GM23338 (cell line): Measurements from ENCODE around the gene CDH23. TPM values are rescaled to one million over a fixed set of nuclear protein-coding genes. Genes with fewer than 3 reads are reported as not detected.
"Not testable (repeated sequence)": the region's sequence is repeated elsewhere in the genome, so short reads cannot be mapped to it uniquely, and the experiment has no call there.

ENCODE experiments used
- ATAC-seq: fragments of 200-7000 bp; cut with Tn5 transposase; 3 replicates; pipeline ENCODE4 v1.9.1; 2020
- DNase-seq: peaks from one replicate; pipeline ENCODE4 v3.0.0-alpha.2; 2015; ENCODE audit warnings: low spot score
- H2AFZ ChIP-seq: fragments of 200-600 bp; sonication (generic); 2 replicates; pipeline ENCODE4 v1.8.0; 2016; ENCODE audit warnings: antibody characterized with exemption, mild to moderate bottlenecking, moderate library complexity
- H3F3A ChIP-seq: fragments of 200-600 bp; sonication (generic); replicated peaks from 2 replicates; pipeline ENCODE4 v1.8.0; 2017; ENCODE audit warnings: antibody characterized with exemption, mixed run types, low read depth
- H3K27ac ChIP-seq: fragments of 200-600 bp; sonication (generic); 2 replicates; pipeline ENCODE4 v1.6.1; 2016; ENCODE audit warnings: low read depth
- H3K27me3 ChIP-seq: fragments of 200-600 bp; sonication (generic); 2 replicates; pipeline ENCODE4 v1.8.0; 2016; ENCODE audit warnings: mild to moderate bottlenecking, mixed run types, moderate library complexity; ENCODE audit not compliant: insufficient read depth
- H3K36me3 ChIP-seq: fragments of 200-600 bp; sonication (generic); 2 replicates; pipeline ENCODE4 v1.8.0; 2016; ENCODE audit warnings: mild to moderate bottlenecking; ENCODE audit not compliant: insufficient read depth
- H3K4me1 ChIP-seq: fragments of 200-600 bp; sonication (generic); 2 replicates; pipeline ENCODE4 v1.8.0; 2016; ENCODE audit warnings: mild to moderate bottlenecking, moderate library complexity; ENCODE audit not compliant: insufficient read depth
- H3K4me2 ChIP-seq: fragments of 200-600 bp; sonication (generic); 2 replicates; pipeline ENCODE4 v1.7.1; 2017; ENCODE audit warnings: mixed run types
- H3K4me3 ChIP-seq: fragments of 200-600 bp; sonication (generic); 2 replicates; pipeline ENCODE4 v1.6.1; 2016; ENCODE audit warnings: mixed run types
- H3K79me2 ChIP-seq: fragments of 200-600 bp; sonication (generic); replicated peaks from 2 replicates; pipeline ENCODE4 v1.8.0; 2017; ENCODE audit warnings: mild to moderate bottlenecking; ENCODE audit not compliant: insufficient read depth
- H3K9me2 ChIP-seq: fragments of 200-600 bp; sonication (generic); 2 replicates; pipeline ENCODE4 v1.8.0; 2017; ENCODE audit not compliant: insufficient read depth
- H4K20me1 ChIP-seq: fragments of 200-600 bp; sonication (generic); replicated peaks from 2 replicates; pipeline ENCODE4 v1.8.0; 2017; ENCODE audit warnings: mild to moderate bottlenecking; ENCODE audit not compliant: insufficient read depth
- H3K27ac Mint-ChIP-seq: 2 replicates; pipeline ENCODE4 v1.8.0; 2020; ENCODE audit warnings: inconsistent platforms, mild to moderate bottlenecking, moderate library complexity, mixed read lengths
- H3K27me3 Mint-ChIP-seq: 3 replicates; pipeline ENCODE4 v1.8.0; 2022; ENCODE audit warnings: low read depth, mild to moderate bottlenecking, moderate library complexity, mixed read lengths, inconsistent platforms; ENCODE audit not compliant: insufficient read depth, poor library complexity
- H3K36me3 Mint-ChIP-seq: 3 replicates; pipeline ENCODE4 v1.8.0; 2021; ENCODE audit warnings: low read depth, mild to moderate bottlenecking, inconsistent platforms, moderate library complexity, mixed read lengths
- H3K4me1 Mint-ChIP-seq: 3 replicates; pipeline ENCODE4 v1.8.0; 2020; ENCODE audit warnings: mild to moderate bottlenecking, inconsistent platforms, mixed read lengths
- H3K4me3 Mint-ChIP-seq: 3 replicates; pipeline ENCODE4 v1.8.0; 2021; ENCODE audit warnings: moderate library complexity, mild to moderate bottlenecking, inconsistent platforms, mixed read lengths
- H3K9me3 Mint-ChIP-seq: 3 replicates; pipeline ENCODE4 v1.8.0; 2020; ENCODE audit warnings: moderate library complexity, mild to moderate bottlenecking, inconsistent platforms, mixed read lengths
- CREB1 ChIP-seq: fragments of 250-450 bp; sonication (Bioruptor Pico); IDR thresholded peaks from 2 replicates; pipeline ENCODE4 v1.5.0; 2020; ENCODE audit warnings: low read depth, mild to moderate bottlenecking, moderate library complexity
- EZH2 ChIP-seq: fragments of 200-600 bp; sonication (generic); IDR thresholded peaks from one replicate; pipeline ENCODE4 v1.8.0; 2017; ENCODE audit warnings: antibody characterized with exemption, mild to moderate bottlenecking, low read depth; ENCODE audit not compliant: unreplicated experiment
- JUNB ChIP-seq: IDR thresholded peaks from one replicate; pipeline ENCODE4 v1.6.1; 2016; ENCODE audit warnings: antibody characterized with exemption; ENCODE audit not compliant: unreplicated experiment
- NANOG ChIP-seq: IDR thresholded peaks from 2 replicates; pipeline ENCODE4 v1.6.1; 2016; ENCODE audit warnings: antibody characterized with exemption, borderline replicate concordance
- polyA plus RNA-seq: library from polyadenylated mRNA; unstranded; fragments of >200 nt; fragmentation: Nextera tagmentation; extraction: Ambion mirVana; gene quantifications from 2 replicates; pipeline ENCODE4 v1.2.1, GENCODE V29; 2016
- total RNA-seq: library from RNA; depleted of rRNA; stranded (reverse); fragments of >200 nt; shearing (Covaris generic); gene quantifications from 2 replicates; pipeline ENCODE4 v1.2.3, GENCODE V29; 2014
- TF ChIP-seq, protein P1 (sequence below): IDR thresholded peaks from one replicate; pipeline ENCODE4 v1.6.1; 2018; ENCODE audit warnings: antibody characterized with exemption; ENCODE audit not compliant: unreplicated experiment
- TF ChIP-seq, protein P2 (sequence below): fragments of 250-450 bp; sonication (Bioruptor Pico); IDR thresholded peaks from 2 replicates; pipeline ENCODE4 v1.5.0; 2020; ENCODE audit warnings: mild to moderate bottlenecking, moderate library complexity

CDH23 gene
- total and polyA plus RNA-seq, 2 experiments from 2014 or later, result 0.95 to 4.3 TPM

DNA sequence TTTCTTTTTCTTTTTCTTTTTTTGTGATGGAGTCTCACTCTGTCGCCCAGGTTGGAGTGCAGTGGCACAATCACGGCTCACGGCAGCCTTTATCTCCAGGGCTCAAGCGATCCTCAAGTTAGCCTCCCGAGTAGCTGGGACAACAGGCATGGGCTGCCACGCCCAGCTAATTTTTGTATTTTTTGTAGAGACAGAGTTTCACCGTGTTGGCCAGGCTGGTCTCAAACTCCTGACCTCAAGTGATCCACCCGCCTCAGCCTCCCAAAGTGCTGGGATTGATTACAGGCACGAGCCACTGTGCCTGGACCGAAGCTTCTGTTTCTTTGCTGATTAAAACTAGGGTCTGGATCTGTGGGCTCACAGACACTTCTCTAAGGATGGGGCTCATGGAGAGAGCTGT, 37.8 kb upstream of the CDH23 start:
- not testable (repeated sequence) for H3K79me2 ChIP-seq, H3K9me2 ChIP-seq, H3K4me3 ChIP-seq, H3K4me1 Mint-ChIP-seq, H3K4me3 Mint-ChIP-seq, H4K20me1 ChIP-seq, H3K27me3 ChIP-seq, H3K9me3 Mint-ChIP-seq, H3K27ac Mint-ChIP-seq, H3F3A ChIP-seq, H2AFZ ChIP-seq, H3K27ac ChIP-seq, DNase-seq, H3K4me1 ChIP-seq, H3K4me2 ChIP-seq, H3K36me3 ChIP-seq, ATAC-seq, H3K27me3 Mint-ChIP-seq
- peaks cover 13% of the 10 kb centered on the region; the same call in 2 of the 3 replicates for H3K36me3 Mint-ChIP-seq

DNA sequence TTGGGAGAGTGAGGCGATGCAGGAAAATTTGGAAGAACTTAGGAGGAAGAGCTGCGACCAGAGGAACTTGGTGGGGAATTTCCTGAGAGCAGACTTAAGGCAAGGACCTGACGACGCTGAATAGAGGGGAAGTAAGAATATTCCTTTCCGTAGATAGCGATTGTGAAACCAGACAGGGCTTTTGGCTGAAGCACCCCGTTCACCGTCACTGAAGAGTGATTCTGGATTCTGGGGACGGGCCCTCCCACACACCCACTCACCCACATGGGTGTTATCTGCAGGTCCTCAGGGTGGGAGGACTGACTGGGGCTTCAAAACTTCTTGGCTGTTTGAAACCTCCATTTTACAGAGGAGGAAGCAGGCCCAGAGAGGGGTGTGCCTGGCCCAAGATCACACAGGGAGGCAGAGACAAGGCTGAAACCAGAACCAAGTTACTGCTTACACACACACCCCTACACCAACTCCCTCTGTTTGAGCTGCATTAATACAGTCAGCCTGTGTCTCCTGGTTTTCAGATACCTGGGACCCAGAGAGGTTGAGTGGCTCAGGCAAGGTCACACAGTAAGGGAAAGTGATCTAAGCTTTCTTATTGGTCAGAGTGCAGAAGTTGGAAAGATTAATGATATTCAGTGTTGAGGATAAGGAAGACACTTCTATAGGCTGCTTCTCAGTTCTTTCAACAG, 37.2 kb upstream of the CDH23 start:
- ATAC-seq (no peak), DNase-seq (no peak)
- no peak for TF ChIP-seq EZH2
- peaks cover 7% of the 10 kb centered on the region for H3K27me3 Mint-ChIP-seq
- no peaks in the 10 kb centered on the region for H4K20me1 ChIP-seq
- H3K4me2 ChIP-seq, result no peak overlapping the region
- H3K36me3 Mint-ChIP-seq, result peaks cover 13% of the 10 kb centered on the region; the same call in 2 of the 3 replicates
- H2AFZ ChIP-seq, result no peak overlapping the region
- H3F3A ChIP-seq, result no peaks in the 10 kb centered on the region
- H3K36me3 ChIP-seq, result no peaks in the 10 kb centered on the region; the same call in 1 of the 2 replicates
- H3K79me2 ChIP-seq, result no peaks in the 10 kb centered on the region
- no peak overlapping the region for H3K4me3 ChIP-seq
- H3K4me1 Mint-ChIP-seq, result peaks cover 7% of the 10 kb centered on the region
- no peak overlapping the region for H3K27ac ChIP-seq
- no peaks in the 10 kb centered on the region; the same call in 2 of the 3 replicates for H3K9me3 Mint-ChIP-seq
- H3K9me2 ChIP-seq, result no peaks in the 10 kb centered on the region
- no peak overlapping the region for H3K27ac Mint-ChIP-seq
- no peak overlapping the region for H3K4me3 Mint-ChIP-seq
- no peaks in the 10 kb centered on the region for H3K27me3 ChIP-seq
- H3K4me1 ChIP-seq, result no peaks in the 10 kb centered on the region

DNA sequence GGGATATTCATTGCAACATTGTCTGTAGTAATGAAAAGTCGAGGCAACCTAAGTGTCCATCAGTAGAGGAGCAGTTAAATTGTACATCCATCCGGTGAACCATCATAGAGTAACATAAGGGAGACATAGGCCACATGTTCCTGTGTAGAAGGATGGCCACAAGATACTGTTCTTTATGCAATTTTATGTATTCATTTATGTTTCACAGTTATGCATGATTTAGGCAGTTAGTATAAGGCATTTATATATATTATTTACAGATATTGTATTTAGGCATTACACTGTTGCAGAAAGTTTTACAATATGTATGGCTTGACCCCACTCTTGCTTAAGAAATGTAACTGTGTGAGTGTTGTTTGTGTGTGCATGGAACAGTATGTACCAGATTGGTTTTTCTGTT, 36.0 kb upstream of the CDH23 start:
- no peak overlapping the region for H3K27ac ChIP-seq
- H3K79me2 ChIP-seq, result no peaks in the 10 kb centered on the region
- Mint-ChIP-seq H3K27ac (no peak overlapping the region), H3K9me3 (no peaks in the 10 kb centered on the region; the same call in 2 of the 3 replicates), H3K36me3 (peaks cover 13% of the 10 kb centered on the region; the same call in 2 of the 3 replicates), H3K27me3 (peaks cover 7% of the 10 kb centered on the region), H3K4me1 (peaks cover 10% of the 10 kb centered on the region), H3K4me3 (no peak overlapping the region)
- H3K27me3 ChIP-seq, result no peaks in the 10 kb centered on the region
- H3K4me1 ChIP-seq, result no peaks in the 10 kb centered on the region
- ATAC-seq (no peak), DNase-seq (no peak)
- no peaks in the 10 kb centered on the region; the same call in 1 of the 2 replicates for H3K36me3 ChIP-seq
- no peak overlapping the region for H3K4me2 ChIP-seq
- no peaks in the 10 kb centered on the region for H3F3A ChIP-seq
- H2AFZ ChIP-seq, result no peak overlapping the region
- no peaks in the 10 kb centered on the region for H3K9me2 ChIP-seq
- no peaks in the 10 kb centered on the region for H4K20me1 ChIP-seq
- no peak overlapping the region for H3K4me3 ChIP-seq
- TF ChIP-seq, protein P1, sequence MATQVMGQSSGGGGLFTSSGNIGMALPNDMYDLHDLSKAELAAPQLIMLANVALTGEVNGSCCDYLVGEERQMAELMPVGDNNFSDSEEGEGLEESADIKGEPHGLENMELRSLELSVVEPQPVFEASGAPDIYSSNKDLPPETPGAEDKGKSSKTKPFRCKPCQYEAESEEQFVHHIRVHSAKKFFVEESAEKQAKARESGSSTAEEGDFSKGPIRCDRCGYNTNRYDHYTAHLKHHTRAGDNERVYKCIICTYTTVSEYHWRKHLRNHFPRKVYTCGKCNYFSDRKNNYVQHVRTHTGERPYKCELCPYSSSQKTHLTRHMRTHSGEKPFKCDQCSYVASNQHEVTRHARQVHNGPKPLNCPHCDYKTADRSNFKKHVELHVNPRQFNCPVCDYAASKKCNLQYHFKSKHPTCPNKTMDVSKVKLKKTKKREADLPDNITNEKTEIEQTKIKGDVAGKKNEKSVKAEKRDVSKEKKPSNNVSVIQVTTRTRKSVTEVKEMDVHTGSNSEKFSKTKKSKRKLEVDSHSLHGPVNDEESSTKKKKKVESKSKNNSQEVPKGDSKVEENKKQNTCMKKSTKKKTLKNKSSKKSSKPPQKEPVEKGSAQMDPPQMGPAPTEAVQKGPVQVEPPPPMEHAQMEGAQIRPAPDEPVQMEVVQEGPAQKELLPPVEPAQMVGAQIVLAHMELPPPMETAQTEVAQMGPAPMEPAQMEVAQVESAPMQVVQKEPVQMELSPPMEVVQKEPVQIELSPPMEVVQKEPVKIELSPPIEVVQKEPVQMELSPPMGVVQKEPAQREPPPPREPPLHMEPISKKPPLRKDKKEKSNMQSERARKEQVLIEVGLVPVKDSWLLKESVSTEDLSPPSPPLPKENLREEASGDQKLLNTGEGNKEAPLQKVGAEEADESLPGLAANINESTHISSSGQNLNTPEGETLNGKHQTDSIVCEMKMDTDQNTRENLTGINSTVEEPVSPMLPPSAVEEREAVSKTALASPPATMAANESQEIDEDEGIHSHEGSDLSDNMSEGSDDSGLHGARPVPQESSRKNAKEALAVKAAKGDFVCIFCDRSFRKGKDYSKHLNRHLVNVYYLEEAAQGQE, result no peak
- no peak for TF ChIP-seq JUNB
- TF ChIP-seq CREB1 (CRISPR knock-in tag), result no peak
- no peak for TF ChIP-seq NANOG
- TF ChIP-seq, protein P2, sequence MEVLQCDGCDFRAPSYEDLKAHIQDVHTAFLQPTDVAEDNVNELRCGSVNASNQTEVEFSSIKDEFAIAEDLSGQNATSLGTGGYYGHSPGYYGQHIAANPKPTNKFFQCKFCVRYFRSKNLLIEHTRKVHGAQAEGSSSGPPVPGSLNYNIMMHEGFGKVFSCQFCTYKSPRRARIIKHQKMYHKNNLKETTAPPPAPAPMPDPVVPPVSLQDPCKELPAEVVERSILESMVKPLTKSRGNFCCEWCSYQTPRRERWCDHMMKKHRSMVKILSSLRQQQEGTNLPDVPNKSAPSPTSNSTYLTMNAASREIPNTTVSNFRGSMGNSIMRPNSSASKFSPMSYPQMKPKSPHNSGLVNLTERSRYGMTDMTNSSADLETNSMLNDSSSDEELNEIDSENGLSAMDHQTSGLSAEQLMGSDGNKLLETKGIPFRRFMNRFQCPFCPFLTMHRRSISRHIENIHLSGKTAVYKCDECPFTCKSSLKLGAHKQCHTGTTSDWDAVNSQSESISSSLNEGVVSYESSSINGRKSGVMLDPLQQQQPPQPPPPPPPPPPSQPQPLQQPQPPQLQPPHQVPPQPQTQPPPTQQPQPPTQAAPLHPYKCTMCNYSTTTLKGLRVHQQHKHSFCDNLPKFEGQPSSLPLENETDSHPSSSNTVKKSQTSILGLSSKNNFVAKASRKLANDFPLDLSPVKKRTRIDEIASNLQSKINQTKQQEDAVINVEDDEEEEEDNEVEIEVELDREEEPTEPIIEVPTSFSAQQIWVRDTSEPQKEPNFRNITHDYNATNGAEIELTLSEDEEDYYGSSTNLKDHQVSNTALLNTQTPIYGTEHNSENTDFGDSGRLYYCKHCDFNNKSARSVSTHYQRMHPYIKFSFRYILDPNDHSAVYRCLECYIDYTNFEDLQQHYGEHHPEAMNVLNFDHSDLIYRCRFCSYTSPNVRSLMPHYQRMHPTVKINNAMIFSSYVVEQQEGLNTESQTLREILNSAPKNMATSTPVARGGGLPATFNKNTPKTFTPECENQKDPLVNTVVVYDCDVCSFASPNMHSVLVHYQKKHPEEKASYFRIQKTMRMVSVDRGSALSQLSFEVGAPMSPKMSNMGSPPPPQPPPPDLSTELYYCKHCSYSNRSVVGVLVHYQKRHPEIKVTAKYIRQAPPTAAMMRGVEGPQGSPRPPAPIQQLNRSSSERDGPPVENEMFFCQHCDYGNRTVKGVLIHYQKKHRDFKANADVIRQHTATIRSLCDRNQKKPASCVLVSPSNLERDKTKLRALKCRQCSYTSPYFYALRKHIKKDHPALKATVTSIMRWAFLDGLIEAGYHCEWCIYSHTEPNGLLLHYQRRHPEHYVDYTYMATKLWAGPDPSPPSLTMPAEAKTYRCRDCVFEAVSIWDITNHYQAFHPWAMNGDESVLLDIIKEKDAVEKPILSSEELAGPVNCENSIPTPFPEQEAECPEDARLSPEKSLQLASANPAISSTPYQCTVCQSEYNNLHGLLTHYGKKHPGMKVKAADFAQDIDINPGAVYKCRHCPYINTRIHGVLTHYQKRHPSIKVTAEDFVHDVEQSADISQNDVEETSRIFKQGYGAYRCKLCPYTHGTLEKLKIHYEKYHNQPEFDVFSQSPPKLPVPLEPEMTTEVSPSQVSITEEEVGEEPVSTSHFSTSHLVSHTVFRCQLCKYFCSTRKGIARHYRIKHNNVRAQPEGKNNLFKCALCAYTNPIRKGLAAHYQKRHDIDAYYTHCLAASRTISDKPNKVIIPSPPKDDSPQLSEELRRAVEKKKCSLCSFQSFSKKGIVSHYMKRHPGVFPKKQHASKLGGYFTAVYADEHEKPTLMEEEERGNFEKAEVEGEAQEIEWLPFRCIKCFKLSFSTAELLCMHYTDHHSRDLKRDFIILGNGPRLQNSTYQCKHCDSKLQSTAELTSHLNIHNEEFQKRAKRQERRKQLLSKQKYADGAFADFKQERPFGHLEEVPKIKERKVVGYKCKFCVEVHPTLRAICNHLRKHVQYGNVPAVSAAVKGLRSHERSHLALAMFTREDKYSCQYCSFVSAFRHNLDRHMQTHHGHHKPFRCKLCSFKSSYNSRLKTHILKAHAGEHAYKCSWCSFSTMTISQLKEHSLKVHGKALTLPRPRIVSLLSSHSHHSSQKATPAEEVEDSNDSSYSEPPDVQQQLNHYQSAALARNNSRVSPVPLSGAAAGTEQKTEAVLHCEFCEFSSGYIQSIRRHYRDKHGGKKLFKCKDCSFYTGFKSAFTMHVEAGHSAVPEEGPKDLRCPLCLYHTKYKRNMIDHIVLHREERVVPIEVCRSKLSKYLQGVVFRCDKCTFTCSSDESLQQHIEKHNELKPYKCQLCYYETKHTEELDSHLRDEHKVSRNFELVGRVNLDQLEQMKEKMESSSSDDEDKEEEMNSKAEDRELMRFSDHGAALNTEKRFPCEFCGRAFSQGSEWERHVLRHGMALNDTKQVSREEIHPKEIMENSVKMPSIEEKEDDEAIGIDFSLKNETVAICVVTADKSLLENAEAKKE (CRISPR knock-in tag), result no peak
- TF ChIP-seq EZH2, result no peak
